CD4-positive, alpha-beta T cell (primary cell): Measurements from ENCODE around the gene CYYR1. TPM values are rescaled to one million over a fixed set of nuclear protein-coding genes. Genes with fewer than 3 reads are reported as not detected.

Source experiments
- ATAC-seq: fragments of 200-7000 bp; cut with Tn5 transposase; one replicate; pipeline ENCODE4 v1.10.0; 2022; ENCODE audit warnings: mild to moderate bottlenecking; ENCODE audit not compliant: poor library complexity
- CTCF ChIA-PET: fragments of 350-600 bp; sonication (Branson Sonifier 250); formaldehyde crosslinking; loops from one replicate; lab custom pipeline; 2021; ENCODE audit warnings: antibody characterized with exemption, inconsistent platforms; lab: Charles Lee
- POLR2A ChIA-PET: fragments of 350-600 bp; sonication (Branson Sonifier 250); formaldehyde crosslinking; loops from one replicate; lab custom pipeline; 2021; ENCODE audit warnings: antibody characterized with exemption, inconsistent platforms; lab: Charles Lee
- DNase-seq, 14 experiments: peaks; one replicate each; pipeline ENCODE4 v3.0.0-alpha.2; 2013 to 2020; ENCODE audit warnings: mixed read lengths in 2 of 14
- H3K27ac ChIP-seq, 2 donors: one replicate each; pipeline versions ENCODE4 v1.5.1 to v1.7.0; 2013; ENCODE audit warnings: low read length in 2 of 2, low read depth in 1 of 2, mild to moderate bottlenecking in 1 of 2
- H3K27me3 ChIP-seq, 2 experiments: 1 replicate in 1 of 2; 2 replicates in 1 of 2; pipeline versions ENCODE4 v1.6.1 to v1.7.0; 2013; ENCODE audit warnings: low read length in 2 of 2, control low read depth in 1 of 2, mild to moderate bottlenecking in 1 of 2, moderate library complexity in 1 of 2; ENCODE audit not compliant: insufficient read depth in 2 of 2, control insufficient read depth in 1 of 2
- H3K36me3 ChIP-seq: one replicate; pipeline ENCODE4 v1.6.1; 2013; ENCODE audit warnings: low read length, control low read depth; ENCODE audit not compliant: insufficient read depth
- H3K4me1 ChIP-seq: one replicate; pipeline ENCODE4 v1.6.1; 2013; ENCODE audit warnings: low read length, control low read depth; ENCODE audit not compliant: insufficient read depth
- H3K4me3 ChIP-seq: one replicate; pipeline ENCODE4 v1.5.1; 2013; ENCODE audit warnings: mild to moderate bottlenecking, low read length, moderate library complexity
- H3K9me3 ChIP-seq, 2 experiments: 1 replicate in 1 of 2; 2 replicates in 1 of 2; pipeline versions ENCODE4 v1.6.1 to v1.7.0; 2013; ENCODE audit warnings: low read length in 2 of 2, mild to moderate bottlenecking in 2 of 2, control low read depth in 1 of 2, moderate library complexity in 1 of 2; ENCODE audit not compliant: control insufficient read depth in 1 of 2, insufficient read depth in 1 of 2
- H3K27ac Mint-ChIP-seq: one replicate; pipeline ENCODE4 v1.8.0; 2020; ENCODE audit warnings: mixed read lengths
- H3K27me3 Mint-ChIP-seq: one replicate; pipeline ENCODE4 v1.8.0; 2021; ENCODE audit warnings: mixed read lengths
- H3K36me3 Mint-ChIP-seq: one replicate; pipeline ENCODE4 v1.8.0; 2021; ENCODE audit warnings: low read depth, mixed read lengths
- H3K4me1 Mint-ChIP-seq: one replicate; pipeline ENCODE4 v1.8.0; 2021; ENCODE audit warnings: low read depth, mixed read lengths
- H3K4me3 Mint-ChIP-seq: one replicate; pipeline ENCODE4 v1.8.0; 2020; ENCODE audit warnings: mild to moderate bottlenecking, mixed read lengths
- H3K9me3 Mint-ChIP-seq: one replicate; pipeline ENCODE4 v1.8.0; 2020; ENCODE audit warnings: mixed read lengths
- CTCF ChIP-seq: fragments of 200-600 bp; IDR thresholded peaks from one replicate; pipeline ENCODE4 v1.8.0; 2022; ENCODE audit warnings: antibody characterized with exemption, mild to moderate bottlenecking
- intact Hi-C, 2 experiments: fragments of 100-400 bp; cut with DNase I in 1 of 2; cut with micrococcal nuclease in 1 of 2; formaldehyde crosslinking; loops; one replicate each; pipeline versions ENCODE4 v1.15.1 to v1.9.0; 2023 to 2025; cut with DNase I, micrococcal nuclease
- total RNA-seq, 174 experiments: library from RNA in 2 of 174; stranded (reverse) in 2 of 174; gene quantifications; one replicate each; pipeline ENCODE4 v1.2.3 and lab custom pipeline; 2021 to 2026

CYYR1 gene
- total RNA-seq, 2 experiments from 2014 or later, result not detected

GRCh38 chr21:26470351-26471098 is 102.6 kb downstream of the CYYR1 start:
- TF ChIP-seq CTCF, result no peak
- H3K27ac ChIP-seq, result no peak overlapping the region
- no peak overlapping the region for H3K4me3 ChIP-seq
- Mint-ChIP-seq H3K9me3 (no peaks in the 10 kb centered on the region), H3K4me3 (no peak overlapping the region), H3K4me1 (no peaks in the 10 kb centered on the region), H3K27me3 (no peaks in the 10 kb centered on the region), H3K27ac (no peak overlapping the region), H3K36me3 (no peaks in the 10 kb centered on the region)
- POLR2A ChIA-PET, result no interaction called here
- H3K4me1 ChIP-seq, result no peaks in the 10 kb centered on the region
- intact Hi-C loops, result no loop called here
- CTCF ChIA-PET, result no interaction called here
- no peaks in the 10 kb centered on the region for H3K36me3 ChIP-seq
- no peak for ATAC-seq
- H3K27me3 ChIP-seq, result no peaks in the 10 kb centered on the region
- H3K9me3 ChIP-seq, result no peaks in the 10 kb centered on the region
- DNase-seq, result peak in 2 of 14 experiments; percentile 8 to 11

- DNase-seq, result peak in 2 of 14 experiments; percentile 18 to 20
- no peak for TF ChIP-seq CTCF
Observed at GRCh38 chr21:26469789-26470188, 103.3 kb downstream of the CYYR1 start.

GRCh38 chr21:26465916-26466315 is 107.2 kb downstream of the CYYR1 start:
- CTCF ChIA-PET, result no interaction called here
- POLR2A ChIA-PET, result no interaction called here

More at GRCh38 chr21:26469789-26470188, 103.3 kb downstream of the CYYR1 start:
- Histone ChIP-seq H3K36me3 (no peaks in the 10 kb centered on the region), H3K4me1 (no peaks in the 10 kb centered on the region), H3K27me3 (no peaks in the 10 kb centered on the region), H3K27ac (no peak overlapping the region), H3K9me3 (no peaks in the 10 kb centered on the region), H3K4me3 (no peak overlapping the region)
- Mint-ChIP-seq H3K4me1 (no peaks in the 10 kb centered on the region), H3K27me3 (no peaks in the 10 kb centered on the region), H3K9me3 (no peaks in the 10 kb centered on the region), H3K36me3 (no peaks in the 10 kb centered on the region), H3K27ac (no peak overlapping the region), H3K4me3 (no peak overlapping the region)
- POLR2A ChIA-PET, result no interaction called here
- no peak for ATAC-seq
- intact Hi-C loops, result no loop called here
- CTCF ChIA-PET, result no interaction called here

More at GRCh38 chr21:26465916-26466315, 107.2 kb downstream of the CYYR1 start:
- intact Hi-C loops, result no loop called here
- ATAC-seq (no peak), DNase-seq (no peak)
- H3K9me3 ChIP-seq, result no peaks in the 10 kb centered on the region
- H3K36me3 ChIP-seq, result no peaks in the 10 kb centered on the region
- Mint-ChIP-seq H3K4me3 (no peak overlapping the region), H3K36me3 (no peaks in the 10 kb centered on the region), H3K9me3 (no peaks in the 10 kb centered on the region), H3K4me1 (no peaks in the 10 kb centered on the region), H3K27ac (no peak overlapping the region), H3K27me3 (no peaks in the 10 kb centered on the region)
- no peak for TF ChIP-seq CTCF
- no peaks in the 10 kb centered on the region for H3K27me3 ChIP-seq
- no peak overlapping the region for H3K4me3 ChIP-seq
- no peaks in the 10 kb centered on the region for H3K4me1 ChIP-seq
- no peak overlapping the region for H3K27ac ChIP-seq
